Heart left ventricle (tissue), 13 donors: ENCODE data around the gene EHMT1.

Experiments used
- POLR2A ChIP-seq, 2 donors: fragments of 450-650 bp; IDR thresholded peaks; one replicate each; pipeline ENCODE4 v1.6.1; 2017; ENCODE audit warnings: antibody characterized with exemption in 2 of 2, mild to moderate bottlenecking in 2 of 2, moderate library complexity in 2 of 2
- TF ChIP-seq, protein P1 (sequence below), 12 donors: fragments of 200-600 bp; sonication (generic) in 4 of 12; IDR thresholded peaks; one replicate each; pipeline versions ENCODE4 v1.5.0 to v1.8.0; 2018 to 2022; ENCODE audit warnings: antibody characterized with exemption in 12 of 12, mild to moderate bottlenecking in 5 of 12
- donor health status: ischemic (EF 13 %, LVEDD 7.1; RV severe dilation, severe dysfunction).
- donor health status: DM: no; HTN: yes; CAD: no.
- donor health status: DM: no; HTN: no; CAD: no.
- donor health status: ischemic (EF 25% LVEDD 6.9; RV normal size, moderate dysfunction).
- donor health status: ischemic (EF 25% LVEDD 5.7; RV mildly dilated, moderate dysfunction).
- donor health status: ischemic (EF 35%, LVEDD 5.7; RV mildly dilated, moderate dysfunction).
- donor health status: nonischemic (EF 11% LVEDD 7.7; RV severe dilation, severe dysfunction).
- donor health status: DM: yes; HTN: yes; CAD: no.
- donor health status: PGD.
- donor health status: ischemic (EF 29% LVEDD 5.4; RV normal size, mild dysfunction).
- donor health status: nonischemic (EF 23%, LVEDD 6.1; RV moderate dilation, normal function).

DNA sequence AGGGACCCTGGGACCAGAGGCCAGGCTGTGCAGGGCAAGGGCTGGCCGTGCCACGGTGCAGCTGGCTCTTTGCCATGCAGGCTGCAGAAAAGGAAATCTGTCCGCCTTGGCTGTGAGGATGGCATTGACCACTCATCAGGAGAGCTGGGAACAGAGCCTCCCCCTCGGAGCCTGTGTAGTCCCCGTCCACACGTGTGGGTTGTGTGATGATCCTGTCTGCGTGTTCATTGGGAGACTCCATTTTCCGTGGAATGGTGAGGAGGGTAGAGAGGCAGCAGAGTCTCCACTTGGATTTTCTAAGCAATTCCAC is 47.7 kb downstream of the EHMT1 start:
- TF ChIP-seq POLR2A (IDR thresholded peaks at IDR 0.05) = no peak
- TF ChIP-seq, protein P1, sequence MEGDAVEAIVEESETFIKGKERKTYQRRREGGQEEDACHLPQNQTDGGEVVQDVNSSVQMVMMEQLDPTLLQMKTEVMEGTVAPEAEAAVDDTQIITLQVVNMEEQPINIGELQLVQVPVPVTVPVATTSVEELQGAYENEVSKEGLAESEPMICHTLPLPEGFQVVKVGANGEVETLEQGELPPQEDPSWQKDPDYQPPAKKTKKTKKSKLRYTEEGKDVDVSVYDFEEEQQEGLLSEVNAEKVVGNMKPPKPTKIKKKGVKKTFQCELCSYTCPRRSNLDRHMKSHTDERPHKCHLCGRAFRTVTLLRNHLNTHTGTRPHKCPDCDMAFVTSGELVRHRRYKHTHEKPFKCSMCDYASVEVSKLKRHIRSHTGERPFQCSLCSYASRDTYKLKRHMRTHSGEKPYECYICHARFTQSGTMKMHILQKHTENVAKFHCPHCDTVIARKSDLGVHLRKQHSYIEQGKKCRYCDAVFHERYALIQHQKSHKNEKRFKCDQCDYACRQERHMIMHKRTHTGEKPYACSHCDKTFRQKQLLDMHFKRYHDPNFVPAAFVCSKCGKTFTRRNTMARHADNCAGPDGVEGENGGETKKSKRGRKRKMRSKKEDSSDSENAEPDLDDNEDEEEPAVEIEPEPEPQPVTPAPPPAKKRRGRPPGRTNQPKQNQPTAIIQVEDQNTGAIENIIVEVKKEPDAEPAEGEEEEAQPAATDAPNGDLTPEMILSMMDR (IDR thresholded peaks at IDR 0.05) = no peak
